Stimulated activated CD8-positive, alpha-beta memory T cell treated with anti-CD3 and anti-CD28 coated beads, Interleukin-12 subunit alpha, Interleukin-12 subunit beta, amount 100 ng/mL, for 24 hours (primary cell): ENCODE data around the gene QRFP.
A peak's percentile ranks its signal among the peaks of the same experiment; 100 is the strongest.

Source experiments
- DNase-seq: peaks from one replicate; pipeline ENCODE4 v3.0.0-alpha.2; 2020; ENCODE audit errors: extremely low read depth

The QRFP gene

GRCh38 chr9:130872093-130872492, 24.5 kb downstream of the QRFP start:
- no peak for DNase-seq

GRCh38 chr9:130871395-130872062, 25.1 kb downstream of the QRFP start:
- no peak for DNase-seq

GRCh38 chr9:130870491-130871381, 25.9 kb downstream of the QRFP start:
- no peak for DNase-seq

DNA sequence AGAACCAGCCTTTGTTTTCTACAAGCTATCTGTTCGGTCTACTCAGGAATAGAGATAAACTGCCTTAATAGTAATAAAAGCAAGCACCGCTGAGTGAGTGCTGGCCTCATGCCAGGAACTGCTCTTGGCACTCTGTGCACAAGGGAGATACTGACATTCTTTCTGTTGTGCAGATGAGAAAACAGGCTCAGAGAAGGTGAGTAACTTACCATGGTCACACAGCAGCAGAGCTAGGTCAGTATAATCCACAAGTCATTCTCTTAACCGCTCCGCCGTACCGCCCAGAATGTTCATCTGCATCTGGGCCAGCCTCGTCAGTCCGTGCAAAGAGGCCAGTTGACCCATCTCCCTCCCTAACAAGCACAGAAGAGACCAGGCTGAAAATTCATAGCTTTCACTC, 27.4 kb downstream of the QRFP start:
- no peak for DNase-seq

DNA sequence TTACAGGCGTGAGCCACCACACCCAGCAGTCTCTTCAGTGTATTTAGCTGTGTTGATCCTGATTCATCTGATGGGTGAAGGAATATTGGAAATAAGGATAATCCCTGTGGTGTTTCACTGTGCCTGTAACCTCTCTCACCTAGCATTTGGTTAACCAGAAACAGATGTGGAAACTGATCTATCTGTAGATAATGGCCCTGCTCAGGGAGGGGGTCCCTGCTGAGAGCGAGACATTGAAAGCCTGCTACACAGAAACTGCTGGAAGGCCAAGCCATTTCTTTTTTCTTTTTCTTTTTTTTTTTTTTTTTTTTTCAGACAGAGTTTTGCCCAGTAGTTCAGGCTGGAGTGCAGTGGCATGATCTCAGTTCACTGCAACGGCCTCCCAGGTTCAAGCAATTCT, 28.4 kb downstream of the QRFP start:
- no peak for DNase-seq

GRCh38 chr9:130867556-130867955, 29.1 kb downstream of the QRFP start:
- no peak for DNase-seq

DNA sequence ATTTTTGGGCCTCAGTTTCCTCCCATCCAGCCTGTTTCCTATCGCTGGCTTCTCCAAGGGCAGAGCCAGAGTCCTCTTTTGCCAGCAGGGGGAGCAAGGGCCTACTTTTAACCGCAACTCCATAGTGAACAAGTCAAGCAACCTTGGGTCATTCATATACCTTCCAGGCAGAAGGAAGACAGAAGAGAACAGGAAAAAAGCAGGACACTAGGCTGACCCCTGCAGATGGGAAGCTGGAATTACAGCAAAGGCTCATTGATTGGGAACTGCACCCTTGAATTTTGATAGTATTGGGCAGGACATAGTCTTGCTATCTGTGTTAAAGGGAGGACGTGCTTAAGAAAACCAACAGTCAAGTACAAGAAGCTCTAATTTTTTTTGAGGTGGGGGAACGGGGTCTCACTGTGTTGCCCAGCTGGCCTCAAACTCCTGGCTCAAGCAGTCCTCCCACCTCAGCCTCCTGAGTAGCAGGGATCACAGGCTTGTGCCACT, 30.1 kb downstream of the QRFP start:
- DNase-seq = peak; percentile 11

- DNase-seq = no peak
Measured at GRCh38 chr9:130865921-130866320, 30.7 kb downstream of the QRFP start.

GRCh38 chr9:130864541-130864940, 32.1 kb downstream of the QRFP start:
- DNase-seq = no peak

DNA sequence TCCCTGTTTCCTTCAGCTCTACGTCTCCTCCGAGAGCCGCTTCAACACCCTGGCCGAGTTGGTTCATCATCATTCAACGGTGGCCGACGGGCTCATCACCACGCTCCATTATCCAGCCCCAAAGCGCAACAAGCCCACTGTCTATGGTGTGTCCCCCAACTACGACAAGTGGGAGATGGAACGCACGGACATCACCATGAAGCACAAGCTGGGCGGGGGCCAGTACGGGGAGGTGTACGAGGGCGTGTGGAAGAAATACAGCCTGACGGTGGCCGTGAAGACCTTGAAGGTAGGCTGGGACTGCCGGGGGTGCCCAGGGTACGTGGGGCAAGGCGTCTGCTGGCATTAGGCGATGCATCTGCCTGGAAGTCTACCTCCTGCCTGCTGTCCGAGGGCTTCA, 33.9 kb downstream of the QRFP start:
- DNase-seq = no peak

DNA sequence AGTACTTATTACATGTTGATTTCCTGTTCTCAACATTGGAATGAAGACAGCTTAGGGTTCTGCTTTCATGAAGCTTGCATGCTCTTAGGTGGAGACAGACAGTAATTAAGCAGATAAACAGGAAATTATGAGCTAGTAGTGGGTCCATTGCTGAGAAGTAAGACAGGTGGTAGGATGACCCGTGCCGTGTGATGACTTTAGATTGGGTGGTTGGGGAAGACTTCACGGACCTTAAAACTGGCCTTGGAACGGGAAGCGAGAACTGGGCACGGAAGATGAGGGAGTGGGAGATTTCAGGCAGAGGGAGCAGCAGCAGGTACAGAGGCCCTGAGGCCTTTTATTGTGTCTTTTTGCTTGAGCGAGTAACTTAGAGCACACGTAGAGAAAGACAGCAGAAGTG, 34.4 kb downstream of the QRFP start:
- DNase-seq = no peak

GRCh38 chr9:130861372-130862180, 35.0 kb downstream of the QRFP start:
- no peak for DNase-seq

- DNase-seq = no peak
Measured at GRCh38 chr9:130860458-130861316, 35.9 kb downstream of the QRFP start.

DNA sequence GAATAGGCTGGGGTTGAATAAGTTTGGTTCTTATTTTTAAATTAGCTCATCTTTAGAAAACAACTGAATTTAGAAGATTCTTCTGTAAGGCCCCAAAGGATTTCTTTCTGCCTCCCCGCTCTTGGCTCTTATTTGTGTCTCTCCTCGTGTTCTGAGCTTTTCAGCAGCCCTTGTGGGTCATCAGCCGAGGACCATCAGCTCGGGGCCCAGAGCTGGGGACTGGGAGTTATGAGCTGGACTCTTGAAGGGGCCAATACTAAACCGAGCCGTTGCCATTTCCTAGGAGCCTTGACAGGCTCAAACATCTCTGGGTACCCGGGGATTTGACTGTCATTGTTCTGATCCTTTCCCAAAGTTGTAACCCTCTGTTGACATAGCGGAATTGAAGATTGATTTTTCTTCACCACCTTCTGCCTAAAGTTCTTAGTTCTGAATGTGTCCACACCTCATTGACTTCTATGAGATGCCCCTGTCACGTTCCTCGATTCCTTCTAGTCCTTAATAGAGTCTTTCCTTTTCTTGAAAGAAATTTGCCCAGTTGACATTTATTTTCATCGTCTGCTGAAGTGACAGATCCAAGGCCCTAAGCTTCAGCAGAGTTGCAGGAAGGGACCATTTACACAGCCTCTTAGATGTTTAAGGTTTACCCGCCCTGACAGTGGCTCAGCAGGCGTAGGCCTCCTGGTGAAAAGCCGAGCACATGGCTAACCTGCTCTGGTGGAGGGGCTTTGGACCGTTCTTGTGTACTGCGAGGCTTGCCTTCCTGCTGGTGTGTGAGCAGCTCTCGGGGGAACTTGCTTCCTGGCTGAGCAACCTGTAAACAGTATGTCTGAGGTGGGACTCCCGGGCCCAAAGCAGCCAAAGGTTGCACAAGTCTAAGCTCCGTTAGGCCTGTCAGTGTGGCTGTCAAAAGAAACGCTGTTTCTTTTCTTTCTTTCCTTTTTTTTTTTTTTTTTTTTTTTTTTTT, 37.6 kb downstream of the QRFP start:
- no peak for DNase-seq

DNA sequence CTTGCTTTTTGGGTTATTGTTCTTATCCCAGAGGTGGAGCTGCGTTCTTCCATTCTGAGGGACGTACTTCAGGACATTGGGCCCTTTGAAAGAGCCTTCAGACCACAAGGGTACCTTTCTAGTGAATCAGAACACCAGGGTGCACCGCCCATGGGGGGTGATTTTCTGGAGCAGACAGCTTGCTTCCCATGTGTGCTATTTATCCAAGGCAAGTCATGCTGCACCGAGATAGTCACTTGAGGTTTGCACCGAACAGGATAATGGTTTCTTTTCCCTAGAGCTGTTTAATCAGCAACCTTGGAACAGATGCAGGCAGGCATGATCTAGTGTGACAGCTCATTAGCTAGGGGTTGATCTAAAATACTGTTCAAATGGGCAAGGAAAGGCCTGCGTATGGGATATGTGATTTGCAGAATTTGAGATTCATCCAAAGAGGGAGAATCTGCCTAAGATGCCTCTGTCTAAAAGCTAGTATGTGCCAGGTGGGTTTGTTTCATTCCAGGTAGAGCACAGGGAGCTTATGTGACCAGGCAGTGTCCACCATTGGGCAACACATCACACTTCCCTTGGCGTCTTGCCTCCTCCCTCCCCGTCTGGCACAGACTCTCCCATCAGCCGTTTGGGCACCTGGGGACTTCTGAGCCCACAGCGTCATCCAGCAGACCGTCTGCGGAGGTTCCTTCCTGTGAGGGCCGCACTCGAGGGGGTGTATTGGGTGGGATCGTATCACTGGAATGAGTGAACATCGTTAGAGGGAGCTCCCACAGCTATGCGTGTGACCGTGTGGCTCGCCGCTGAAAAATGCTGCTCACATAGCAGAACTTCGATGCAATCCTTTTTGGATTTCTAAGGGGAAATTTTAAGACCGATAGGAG, 38.5 kb downstream of the QRFP start:
- no peak for DNase-seq

DNA sequence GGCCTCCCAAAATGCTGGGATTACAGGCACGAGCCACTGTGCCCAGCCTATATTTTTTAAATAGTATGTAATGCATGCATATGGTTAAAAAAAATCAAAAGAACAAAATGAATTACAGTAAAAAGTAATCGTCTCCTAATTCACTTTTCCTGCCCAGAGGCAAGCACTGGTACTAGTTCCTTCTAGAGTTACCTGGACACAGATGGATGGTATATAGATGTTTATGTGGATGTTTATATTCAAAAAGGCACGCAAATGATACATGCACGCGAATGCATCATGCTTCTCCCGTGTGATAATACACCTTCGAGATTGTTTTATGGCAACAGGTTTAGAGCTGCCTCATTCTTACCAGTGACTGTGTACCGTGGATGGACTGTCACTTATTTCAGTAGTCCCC, 40.1 kb downstream of the QRFP start:
- no peak for DNase-seq

GRCh38 chr9:130854835-130855234, 41.8 kb downstream of the QRFP start:
- no peak for DNase-seq

- DNase-seq = no peak
Measured at GRCh38 chr9:130854092-130854491, 42.5 kb downstream of the QRFP start.

GRCh38 chr9:130852801-130853200, 43.8 kb downstream of the QRFP start:
- DNase-seq = no peak
